ENCODE results near the gene TMCC2.

- TF ChIP-seq CTCF (IDR thresholded peaks at IDR 0.05) = no peak
- TF ChIP-seq EZH2 (IDR thresholded peaks at IDR 0.05; ENCODE audit: borderline replicate concordance, insufficient read depth, low read depth, low read length, poor library complexity, severe bottlenecking) = no peak
Observed at GRCh38 chr1:205245096-205245495, 17.4 kb downstream of the TMCC2 start.
